ENCODE results near the gene OR52K1. TPM values are rescaled to one million over a fixed set of nuclear protein-coding genes. Genes with fewer than 3 reads are reported as not detected.

Gene OR52K1
- total and polyA plus RNA-seq, 2 donors (not counting 1 experiment from before 2014, with no cell fraction given): not detected

- Histone ChIP-seq H3K27ac (ENCODE audit: insufficient read depth, low read length) (no peak overlapping the region), H3K4me1 (ENCODE audit: control insufficient read depth, extremely low read depth, insufficient read depth, low read length) (no peaks in the 10 kb centered on the region), H3K27me3 (ENCODE audit: control insufficient read depth, insufficient read depth, low read length) (no peaks in the 10 kb centered on the region), H3K4me3 (replicated peaks in 1 of 4; ENCODE audit: control extremely low read depth in 1 of 4, insufficient read depth in 1 of 4, low read depth in 3 of 4, low read length in 4 of 4) (no peak overlapping the region), H3K9me3 (ENCODE audit: control insufficient read depth, insufficient read depth, low read depth, low read length) (no peaks in the 10 kb centered on the region), H3K9ac (ENCODE audit: insufficient read depth, low read length) (no peak overlapping the region), H4K20me1 (ENCODE audit: control insufficient read depth, extremely low read depth, insufficient read depth, low read length) (no peaks in the 10 kb centered on the region), H3K36me3 (ENCODE audit: control insufficient read depth, insufficient read depth, low read length) (no peaks in the 10 kb centered on the region), H2AFZ (ENCODE audit: low read length) (no peak overlapping the region), H3K4me2 (ENCODE audit: extremely low read depth, insufficient read depth, low read length) (no peak overlapping the region), H3K79me2 (ENCODE audit: control insufficient read depth, insufficient read depth, low read length) (no peaks in the 10 kb centered on the region)
- TF ChIP-seq EZH2 (IDR thresholded peaks at IDR 0.05; ENCODE audit: low read length, missing control alignments): no peak
- no peak for TF ChIP-seq CTCF (conservative IDR thresholded peaks at IDR 0.05 in 1 of 2, IDR thresholded peaks at IDR 0.05 in 1 of 2; ENCODE audit: low read depth in 1 of 2, low read length in 2 of 2)
- no peak for DNase-seq (ENCODE audit: low read depth in 2 of 2)
Observed at GRCh38 chr11:4467811-4468606, 14.4 kb upstream of the OR52K1 start.

DNA sequence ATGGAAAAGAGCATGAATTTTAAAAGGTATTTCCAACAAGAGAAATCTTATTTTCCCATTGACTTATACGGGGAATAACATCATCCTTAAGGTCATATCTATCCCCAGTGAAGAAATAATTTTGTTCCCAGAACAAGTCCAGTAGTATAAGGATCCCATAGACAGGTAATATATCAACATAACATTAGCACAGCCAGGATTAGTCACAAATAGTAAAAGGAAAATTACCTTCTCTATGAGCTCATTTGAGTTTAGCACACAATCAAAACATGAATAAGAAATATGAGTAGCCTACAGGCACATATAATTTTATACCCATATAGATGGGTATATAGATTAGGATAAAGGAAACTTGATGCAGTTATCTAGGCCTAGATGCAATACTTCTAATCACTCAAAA lies 2.8 kb upstream of the OR52K1 start:
- no peaks in the 10 kb centered on the region for H3K27me3 ChIP-seq (ENCODE audit: control insufficient read depth, insufficient read depth, low read length)
- H3K4me1 ChIP-seq (ENCODE audit: control insufficient read depth, extremely low read depth, insufficient read depth, low read length): no peaks in the 10 kb centered on the region
- no peak overlapping the region for H3K27ac ChIP-seq (ENCODE audit: insufficient read depth, low read length)
- no peak overlapping the region for H3K4me2 ChIP-seq (ENCODE audit: extremely low read depth, insufficient read depth, low read length)
- no peaks in the 10 kb centered on the region for H4K20me1 ChIP-seq (ENCODE audit: control insufficient read depth, extremely low read depth, insufficient read depth, low read length)
- no peak overlapping the region for H3K4me3 ChIP-seq (replicated peaks in 1 of 4; ENCODE audit: control extremely low read depth in 1 of 4, insufficient read depth in 1 of 4, low read depth in 3 of 4, low read length in 4 of 4)
- H3K9me3 ChIP-seq (ENCODE audit: control insufficient read depth, insufficient read depth, low read depth, low read length): no peaks in the 10 kb centered on the region
- H3K36me3 ChIP-seq (ENCODE audit: control insufficient read depth, insufficient read depth, low read length): no peaks in the 10 kb centered on the region
- no peak for DNase-seq (ENCODE audit: low read depth in 2 of 2)
- H3K79me2 ChIP-seq (ENCODE audit: control insufficient read depth, insufficient read depth, low read length): no peaks in the 10 kb centered on the region
- H3K9ac ChIP-seq (ENCODE audit: insufficient read depth, low read length): no peak overlapping the region
- TF ChIP-seq CTCF (conservative IDR thresholded peaks at IDR 0.05 in 1 of 2, IDR thresholded peaks at IDR 0.05 in 1 of 2; ENCODE audit: low read depth in 1 of 2, low read length in 2 of 2) (no peak), EZH2 (IDR thresholded peaks at IDR 0.05; ENCODE audit: low read length, missing control alignments) (no peak)
- no peak overlapping the region for H2AFZ ChIP-seq (ENCODE audit: low read length)

DNA sequence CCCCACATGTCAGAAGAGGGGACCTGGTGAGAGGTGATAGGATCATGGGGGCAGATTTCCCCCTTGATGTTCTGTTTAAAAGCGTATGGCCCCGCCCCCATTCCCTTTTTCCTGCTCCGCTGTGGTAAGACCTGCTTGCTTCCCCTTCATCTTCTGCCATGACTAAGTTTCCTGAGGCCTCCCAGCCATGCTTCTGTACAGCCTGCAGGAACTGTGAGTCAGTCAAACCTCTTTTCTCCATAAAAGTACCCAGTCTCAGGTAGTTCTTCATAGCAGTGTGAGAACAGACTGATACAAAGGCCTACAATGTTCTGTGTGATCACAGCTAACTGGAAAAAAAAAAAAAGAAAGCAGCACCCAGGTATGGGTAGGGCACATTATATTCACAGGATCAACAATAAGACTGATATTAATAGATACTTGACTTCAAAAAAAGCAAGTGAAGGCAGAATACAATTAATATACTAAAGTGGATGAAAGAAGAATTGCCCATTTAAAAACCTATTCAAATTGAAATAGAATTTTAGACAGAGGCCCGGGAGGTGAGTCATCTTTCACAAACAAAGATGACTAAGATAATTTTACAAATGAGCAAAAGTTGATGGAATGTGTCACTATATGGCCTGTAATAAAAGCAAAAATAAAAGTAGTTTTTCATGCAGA lies 1.7 kb upstream of the OR52K1 start:
- H3K4me2 ChIP-seq (ENCODE audit: extremely low read depth, insufficient read depth, low read length): no peak overlapping the region

More for the DNA sequence above, 1.7 kb upstream of the OR52K1 start:
- H2AFZ ChIP-seq (ENCODE audit: low read length): no peak overlapping the region
- H3K27me3 ChIP-seq (ENCODE audit: control insufficient read depth, insufficient read depth, low read length): no peaks in the 10 kb centered on the region
- no peaks in the 10 kb centered on the region for H3K9me3 ChIP-seq (ENCODE audit: control insufficient read depth, insufficient read depth, low read depth, low read length)
- no peaks in the 10 kb centered on the region for H4K20me1 ChIP-seq (ENCODE audit: control insufficient read depth, extremely low read depth, insufficient read depth, low read length)
- no peaks in the 10 kb centered on the region for H3K36me3 ChIP-seq (ENCODE audit: control insufficient read depth, insufficient read depth, low read length)
- DNase-seq (ENCODE audit: low read depth in 2 of 2): peak in 1 of 2 donors; percentile 23
- H3K4me3 ChIP-seq (replicated peaks in 1 of 4; ENCODE audit: control extremely low read depth in 1 of 4, insufficient read depth in 1 of 4, low read depth in 3 of 4, low read length in 4 of 4): no peak overlapping the region
- H3K4me1 ChIP-seq (ENCODE audit: control insufficient read depth, extremely low read depth, insufficient read depth, low read length): no peaks in the 10 kb centered on the region
- H3K27ac ChIP-seq (ENCODE audit: insufficient read depth, low read length): no peak overlapping the region
- no peak for TF ChIP-seq CTCF (conservative IDR thresholded peaks at IDR 0.05 in 1 of 2, IDR thresholded peaks at IDR 0.05 in 1 of 2; ENCODE audit: low read depth in 1 of 2, low read length in 2 of 2)
- no peak for TF ChIP-seq EZH2 (IDR thresholded peaks at IDR 0.05; ENCODE audit: low read length, missing control alignments)
- no peak overlapping the region for H3K9ac ChIP-seq (ENCODE audit: insufficient read depth, low read length)
- no peaks in the 10 kb centered on the region for H3K79me2 ChIP-seq (ENCODE audit: control insufficient read depth, insufficient read depth, low read length)
